OCI-LY7 (cell line): ENCODE results near the gene GRIK2. TPM values are rescaled to one million over a fixed set of nuclear protein-coding genes. Genes with fewer than 3 reads are reported as not detected.

Experiments used
- BruUV-seq: library from RNA; stranded (reverse); fragments of 400-500 nt; replicated peaks from 2 replicates; lab custom pipeline; 2021; lab: Mats Ljungman, UMichigan
- CTCF ChIA-PET: fragments of 300-600 bp; sonication (Branson Sonifier 250); formaldehyde crosslinking; loops from one replicate; lab custom pipeline; 2022; ENCODE audit warnings: antibody characterized with exemption; ENCODE audit not compliant: unreplicated experiment; lab: Charles Lee
- POLR2A ChIA-PET: fragments of 300-600 bp; sonication (Branson Sonifier 250); formaldehyde crosslinking; loops from one replicate; lab custom pipeline; 2022; ENCODE audit warnings: antibody characterized with exemption; lab: Charles Lee
- DNase-seq: peaks from one replicate; pipeline ENCODE4 v3.0.0-alpha.2; 2015; ENCODE audit warnings: low spot score
- H2AFZ ChIP-seq: fragments of 200-600 bp; sonication (generic), shearing (Covaris generic); 2 replicates; pipeline ENCODE4 v1.6.1; 2014; ENCODE audit warnings: mild to moderate bottlenecking, antibody characterized with exemption, low read length, moderate library complexity
- H3K27ac ChIP-seq: fragments of 200-600 bp; sonication (generic); 2 replicates; pipeline ENCODE4 v1.5.1; 2014; ENCODE audit warnings: mixed run types, low read depth, mild to moderate bottlenecking, moderate library complexity, low read length, inconsistent platforms; ENCODE audit not compliant: poor library complexity, severe bottlenecking
- H3K36me3 ChIP-seq: fragments of 200-600 bp; sonication (generic); 2 replicates; pipeline ENCODE4 v1.6.1; 2014; ENCODE audit warnings: mild to moderate bottlenecking, antibody characterized with exemption, low read length, moderate library complexity, mixed read lengths; ENCODE audit not compliant: insufficient read depth
- H3K4me1 ChIP-seq: fragments of 200-600 bp; sonication (generic); 2 replicates; pipeline ENCODE4 v1.5.1; 2014; ENCODE audit warnings: mild to moderate bottlenecking, low read length; ENCODE audit not compliant: insufficient read depth, poor library complexity, severe bottlenecking
- H3K4me2 ChIP-seq: fragments of 200-600 bp; sonication (generic); 2 replicates; pipeline ENCODE4 v1.6.1; 2014; ENCODE audit warnings: mild to moderate bottlenecking, low read length
- H3K4me3 ChIP-seq: fragments of 200-600 bp; sonication (generic); 2 replicates; pipeline ENCODE4 v1.5.1; 2014; ENCODE audit warnings: mild to moderate bottlenecking, low read depth, low read length; ENCODE audit not compliant: poor library complexity, severe bottlenecking
- H3K79me2 ChIP-seq: fragments of 200-600 bp; sonication (generic); 2 replicates; pipeline ENCODE4 v1.6.1; 2016; ENCODE audit warnings: low read depth, mild to moderate bottlenecking, low read length, moderate library complexity, mixed read lengths; ENCODE audit not compliant: insufficient read depth
- H3K9me2 ChIP-seq: fragments of 200-600 bp; sonication (generic); 2 replicates; pipeline ENCODE4 v1.6.1; 2016; ENCODE audit warnings: mild to moderate bottlenecking, low read length, mixed read lengths; ENCODE audit not compliant: insufficient read depth
- H3K9me3 ChIP-seq: fragments of 200-600 bp; sonication (generic); 2 replicates; pipeline ENCODE4 v1.6.1; 2014; ENCODE audit warnings: mild to moderate bottlenecking, mixed run types, low read length, mixed read lengths
- H4K20me1 ChIP-seq: fragments of 200-600 bp; sonication (generic); 2 replicates; pipeline ENCODE4 v1.6.1; 2014; ENCODE audit warnings: mild to moderate bottlenecking, antibody characterized with exemption, low read length, moderate library complexity, mixed read lengths; ENCODE audit not compliant: insufficient read depth
- EZH2phosphoT487 ChIP-seq: fragments of 200-600 bp; sonication (generic); IDR thresholded peaks from 2 replicates; pipeline ENCODE4 v1.6.1; 2018; ENCODE audit warnings: low read depth, borderline replicate concordance, mild to moderate bottlenecking, mixed run types, antibody characterized with exemption, low read length, moderate library complexity, mixed read lengths
- intact Hi-C: fragments of 100-400 bp; cut with micrococcal nuclease; formaldehyde crosslinking; loops from one replicate; pipeline ENCODE4 v1.10.0; 2022; ENCODE audit not compliant: unreplicated experiment
- total RNA-seq, 2 experiments: library from RNA; depleted of rRNA in 1 of 2; stranded (reverse); fragments of >200 nt in 1 of 2; shearing (Covaris generic) in 1 of 2; gene quantifications; 2 replicates each; pipeline ENCODE4 v1.2.3, GENCODE V29; 2014 to 2022
- TF ChIP-seq, protein P1 (sequence below): fragments of 200-600 bp; sonication (generic); conservative IDR thresholded peaks from 2 replicates; pipeline ENCODE4 v1.5.1; 2014; ENCODE audit warnings: mild to moderate bottlenecking, antibody characterized with exemption, low read length, moderate library complexity, mixed read lengths

The GRIK2 gene
- total RNA-seq, 2 experiments from 2014 or later = not detected

DNA sequence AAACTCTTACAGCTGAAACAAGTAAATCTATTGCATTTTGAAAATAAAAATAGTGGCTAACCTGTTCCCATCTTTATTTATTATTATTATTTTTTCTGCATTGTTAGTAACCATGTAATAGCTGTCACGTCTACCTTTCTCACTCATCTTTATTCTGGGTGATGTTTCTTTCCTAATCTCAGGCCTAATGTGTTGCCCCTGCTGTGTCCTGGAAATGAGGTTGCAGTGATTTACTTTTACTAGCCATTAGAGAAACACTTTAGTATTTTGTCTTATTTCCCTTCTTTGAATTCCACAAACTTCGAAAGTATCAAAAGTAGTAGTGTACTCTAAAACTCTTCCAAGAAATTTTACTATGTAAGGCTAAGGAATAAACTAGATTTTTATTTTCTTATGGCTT, 546.9 kb downstream of the GRIK2 start:
- Histone ChIP-seq H4K20me1 (no peaks in the 10 kb centered on the region), H3K9me3 (no peaks in the 10 kb centered on the region), H3K4me3 (no peak overlapping the region), H3K79me2 (no peaks in the 10 kb centered on the region), H3K36me3 (no peaks in the 10 kb centered on the region), H3K4me2 (no peak overlapping the region), H2AFZ (no peak overlapping the region), H3K9me2 (no peaks in the 10 kb centered on the region), H3K27ac (no peak overlapping the region), H3K4me1 (no peaks in the 10 kb centered on the region)
- DNase-seq = no peak
- TF ChIP-seq, protein P1, sequence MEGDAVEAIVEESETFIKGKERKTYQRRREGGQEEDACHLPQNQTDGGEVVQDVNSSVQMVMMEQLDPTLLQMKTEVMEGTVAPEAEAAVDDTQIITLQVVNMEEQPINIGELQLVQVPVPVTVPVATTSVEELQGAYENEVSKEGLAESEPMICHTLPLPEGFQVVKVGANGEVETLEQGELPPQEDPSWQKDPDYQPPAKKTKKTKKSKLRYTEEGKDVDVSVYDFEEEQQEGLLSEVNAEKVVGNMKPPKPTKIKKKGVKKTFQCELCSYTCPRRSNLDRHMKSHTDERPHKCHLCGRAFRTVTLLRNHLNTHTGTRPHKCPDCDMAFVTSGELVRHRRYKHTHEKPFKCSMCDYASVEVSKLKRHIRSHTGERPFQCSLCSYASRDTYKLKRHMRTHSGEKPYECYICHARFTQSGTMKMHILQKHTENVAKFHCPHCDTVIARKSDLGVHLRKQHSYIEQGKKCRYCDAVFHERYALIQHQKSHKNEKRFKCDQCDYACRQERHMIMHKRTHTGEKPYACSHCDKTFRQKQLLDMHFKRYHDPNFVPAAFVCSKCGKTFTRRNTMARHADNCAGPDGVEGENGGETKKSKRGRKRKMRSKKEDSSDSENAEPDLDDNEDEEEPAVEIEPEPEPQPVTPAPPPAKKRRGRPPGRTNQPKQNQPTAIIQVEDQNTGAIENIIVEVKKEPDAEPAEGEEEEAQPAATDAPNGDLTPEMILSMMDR = no peak
- TF ChIP-seq EZH2phosphoT487 = no peak
- ChIA-PET POLR2A (no interaction called here), CTCF (no interaction called here)
- BruUV-seq = no TSS peak
- intact Hi-C loops = no loop called here

DNA sequence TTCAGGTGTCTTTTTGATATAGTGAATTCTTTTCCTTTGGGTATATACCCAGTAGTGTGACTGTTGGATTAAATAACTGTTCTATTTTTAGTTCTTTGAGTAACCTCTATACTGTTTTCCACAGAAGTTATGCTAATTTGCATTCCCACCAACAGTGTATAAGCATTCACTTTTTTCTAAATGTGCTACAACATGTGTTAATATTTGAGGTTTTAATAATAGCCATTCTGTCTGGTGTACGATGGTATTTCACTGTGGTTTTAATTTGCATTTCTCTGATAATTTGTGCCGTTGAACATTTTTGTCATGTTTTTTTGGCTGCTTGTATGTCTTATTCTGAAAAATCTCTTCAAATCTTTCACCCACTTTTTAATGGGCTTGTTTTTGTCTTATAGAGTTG, 563.5 kb downstream of the GRIK2 start:
- no peak for DNase-seq
- H3K9me3 ChIP-seq = no peaks in the 10 kb centered on the region
- CTCF ChIA-PET = no interaction called here
- POLR2A ChIA-PET = no interaction called here
- no peak overlapping the region for H3K27ac ChIP-seq
- BruUV-seq = no TSS peak
- no peak overlapping the region for H3K4me3 ChIP-seq
- no peak overlapping the region for H3K4me2 ChIP-seq
- no peak for TF ChIP-seq EZH2phosphoT487
- TF ChIP-seq, protein P1 = no peak
- no peak overlapping the region for H2AFZ ChIP-seq
- intact Hi-C loops = no loop called here
- no peaks in the 10 kb centered on the region for H3K4me1 ChIP-seq
- no peaks in the 10 kb centered on the region for H3K79me2 ChIP-seq
- no peaks in the 10 kb centered on the region for H3K9me2 ChIP-seq
- no peaks in the 10 kb centered on the region for H3K36me3 ChIP-seq
- no peaks in the 10 kb centered on the region for H4K20me1 ChIP-seq

DNA sequence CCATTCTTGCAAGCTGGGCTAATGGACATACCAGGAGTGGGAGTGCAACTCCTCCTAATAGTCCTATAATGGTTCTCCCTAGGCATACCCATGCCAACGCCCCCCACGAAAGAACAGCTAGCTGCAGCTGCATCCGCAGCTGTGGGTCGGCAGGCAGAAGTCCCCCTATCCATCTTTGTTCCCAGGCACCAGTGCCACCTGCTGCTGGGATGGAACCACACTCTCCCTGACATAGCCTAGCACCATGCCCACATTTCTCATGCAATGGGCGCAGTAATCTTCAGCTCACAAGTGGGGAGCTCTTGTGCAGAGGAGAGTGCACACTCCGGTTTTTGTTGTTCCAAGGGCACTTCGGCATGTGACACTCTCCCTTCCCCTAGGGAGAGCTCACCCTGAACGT, 567.8 kb downstream of the GRIK2 start:
- no peak overlapping the region for H3K27ac ChIP-seq
- H3K4me1 ChIP-seq = no peaks in the 10 kb centered on the region
- ChIA-PET POLR2A (interaction anchor here (0.5 kb wide), 1 partner anchor 488 kb away, joined by 3 read pairs; no protein-coding TSS in a partner anchor), CTCF (no interaction called here)
- no peaks in the 10 kb centered on the region for H3K79me2 ChIP-seq
- no peak overlapping the region for H3K4me3 ChIP-seq
- no peaks in the 10 kb centered on the region for H3K9me3 ChIP-seq
- H3K36me3 ChIP-seq = no peaks in the 10 kb centered on the region
- no peaks in the 10 kb centered on the region for H4K20me1 ChIP-seq
- intact Hi-C loops = no loop called here
- no peak overlapping the region for H2AFZ ChIP-seq
- BruUV-seq = no TSS peak
- no peaks in the 10 kb centered on the region for H3K9me2 ChIP-seq
- TF ChIP-seq, protein P1 = no peak
- no peak for TF ChIP-seq EZH2phosphoT487
- no peak overlapping the region for H3K4me2 ChIP-seq
- no peak for DNase-seq
